Frontal cortex (tissue), 4 donors: ENCODE results near the gene CXorf65. TPM values are rescaled to one million over a fixed set of nuclear protein-coding genes. Genes with fewer than 3 reads are reported as not detected.

Source experiments
- DNase-seq, 2 donors: peaks; one replicate each; pipeline ENCODE4 v3.0.0; 2012; ENCODE audit warnings: low spot score in 2 of 2
- FAIRE-seq: peaks from 2 replicates; lab custom pipeline; 2012; peaks lifted over from hg19 to GRCh38; lab: Jason Lieb, UNC
- total RNA-seq: library from RNA; depleted of rRNA; stranded (reverse); fragments of >200 nt; gene quantifications from one replicate; pipeline ENCODE4 v1.2.3, GENCODE V29; 2014
- donor health status: control.
- donor health status: control.
- donor health status: control.

The CXorf65 gene
- total RNA-seq, 1 donor from 2014 or later: not detected

DNA sequence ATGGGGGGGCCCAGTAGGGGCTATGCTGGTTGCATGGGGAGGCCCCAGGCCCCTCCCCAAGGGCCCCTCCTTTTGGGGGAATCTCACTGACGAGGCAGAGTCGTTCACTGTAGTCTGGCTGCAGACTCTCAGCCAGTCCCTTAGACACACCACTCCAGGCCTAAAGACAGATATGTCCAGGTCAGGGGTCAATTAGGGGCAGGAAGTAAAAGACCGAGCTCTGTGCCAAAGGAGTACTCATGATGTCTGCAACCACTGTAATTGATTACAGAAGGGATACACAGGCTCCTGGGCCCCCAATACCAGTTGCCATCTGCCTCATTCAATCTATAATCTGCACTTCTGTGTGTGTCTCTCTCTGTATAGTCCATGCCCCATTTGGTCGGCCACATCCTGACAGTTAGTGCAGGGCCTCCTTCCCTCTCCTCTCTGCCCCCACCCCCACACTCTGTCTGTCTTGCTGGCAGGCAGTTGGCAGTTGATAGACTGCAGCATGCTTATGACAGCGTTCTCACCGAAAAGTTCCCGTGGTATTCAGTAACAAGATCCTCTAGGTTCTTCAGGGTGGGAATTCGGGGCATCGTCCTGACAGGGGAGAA lies 1.3 kb upstream of the CXorf65 start:
- FAIRE-seq (no peak), DNase-seq (no peak)

DNA sequence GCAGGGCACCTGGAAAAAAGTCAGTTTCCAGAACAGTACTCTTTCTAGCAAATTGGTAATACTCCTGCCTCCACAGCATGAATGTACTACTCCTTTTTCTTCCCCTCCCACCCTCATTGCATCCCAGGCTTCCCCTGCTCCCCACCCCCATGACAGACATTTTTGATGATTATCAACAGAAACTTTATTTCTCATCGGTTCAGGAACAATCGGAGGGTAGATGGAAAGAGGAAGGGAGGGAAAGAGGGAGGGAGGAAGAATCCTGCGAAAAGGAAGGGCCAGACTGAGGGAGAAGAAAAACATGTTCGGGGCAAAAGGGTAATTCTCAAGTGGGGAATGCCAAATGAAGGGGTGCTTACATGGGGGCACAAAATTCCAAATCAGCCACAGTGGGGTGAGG lies 705 bp upstream of the CXorf65 start:
- DNase-seq (no peak), FAIRE-seq (no peak)

GRCh38 chrX:71105628-71106027 lies 912 bp downstream of the CXorf65 start:
- DNase-seq: no peak
- no peak for FAIRE-seq

GRCh38 chrX:71103110-71103983 lies 3.2 kb downstream of the CXorf65 start:
- FAIRE-seq: no peak
- no peak for DNase-seq

- FAIRE-seq (no peak), DNase-seq (no peak)
These were observed 4.2 kb downstream of the CXorf65 start for GRCh38 chrX:71102292-71102691.

DNA sequence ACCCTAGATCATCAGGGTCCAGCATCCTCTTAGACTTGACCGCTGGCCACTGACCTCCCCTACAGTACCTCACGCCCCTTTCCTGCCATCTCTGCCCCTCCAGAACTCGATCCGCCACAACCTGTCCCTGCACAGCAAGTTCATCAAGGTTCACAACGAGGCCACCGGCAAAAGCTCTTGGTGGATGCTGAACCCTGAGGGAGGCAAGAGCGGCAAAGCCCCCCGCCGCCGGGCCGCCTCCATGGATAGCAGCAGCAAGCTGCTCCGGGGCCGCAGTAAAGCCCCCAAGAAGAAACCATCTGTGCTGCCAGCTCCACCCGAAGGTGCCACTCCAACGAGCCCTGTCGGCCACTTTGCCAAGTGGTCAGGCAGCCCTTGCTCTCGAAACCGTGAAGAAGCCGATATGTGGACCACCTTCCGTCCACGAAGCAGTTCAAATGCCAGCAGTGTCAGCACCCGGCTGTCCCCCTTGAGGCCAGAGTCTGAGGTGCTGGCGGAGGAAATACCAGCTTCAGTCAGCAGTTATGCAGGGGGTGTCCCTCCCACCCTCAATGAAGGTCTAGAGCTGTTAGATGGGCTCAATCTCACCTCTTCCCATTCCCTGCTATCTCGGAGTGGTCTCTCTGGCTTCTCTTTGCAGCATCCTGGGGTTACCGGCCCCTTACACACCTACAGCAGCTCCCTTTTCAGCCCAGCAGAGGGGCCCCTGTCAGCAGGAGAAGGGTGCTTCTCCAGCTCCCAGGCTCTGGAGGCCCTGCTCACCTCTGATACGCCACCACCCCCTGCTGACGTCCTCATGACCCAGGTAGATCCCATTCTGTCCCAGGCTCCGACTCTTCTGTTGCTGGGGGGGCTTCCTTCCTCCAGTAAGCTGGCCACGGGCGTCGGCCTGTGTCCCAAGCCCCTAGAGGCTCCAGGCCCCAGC lies 5.7 kb downstream of the CXorf65 start:
- no peak for FAIRE-seq
- no peak for DNase-seq

DNA sequence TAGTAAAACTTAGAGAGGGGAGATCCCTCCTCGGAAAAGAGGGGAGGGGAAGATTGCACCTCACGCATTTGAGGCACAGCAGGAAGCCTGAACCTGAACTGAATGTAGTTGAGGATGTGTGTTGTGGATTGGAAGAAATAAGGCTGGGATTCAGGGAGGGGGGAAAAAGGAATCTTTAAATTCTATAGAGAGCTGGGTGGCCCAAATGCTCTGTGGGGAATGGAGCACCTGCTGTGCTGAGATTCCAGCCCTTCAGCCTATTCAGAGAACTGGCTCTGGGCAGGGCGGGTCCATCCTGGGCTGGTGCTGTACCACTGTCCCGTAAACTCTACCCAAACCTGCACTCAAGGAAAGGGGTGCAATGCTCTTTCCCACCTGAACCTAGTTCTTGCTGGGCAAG lies 6.8 kb downstream of the CXorf65 start:
- no peak for FAIRE-seq
- DNase-seq: no peak

- no peak for FAIRE-seq
- DNase-seq: no peak
These were observed 7.5 kb downstream of the CXorf65 start for GRCh38 chrX:71098951-71099506.

- FAIRE-seq: no peak
- peak in 1 of 2 donors; percentile 30 for DNase-seq
These were observed 8.2 kb downstream of the CXorf65 start for GRCh38 chrX:71098302-71098701.

- FAIRE-seq: no peak
- DNase-seq: no peak
These were observed 9.8 kb downstream of the CXorf65 start for GRCh38 chrX:71096760-71097032.

- DNase-seq: peak in 1 of 2 donors; percentile 53
These were observed 10.4 kb downstream of the CXorf65 start for GRCh38 chrX:71095981-71096759.

GRCh38 chrX:71095555-71095980 lies 11.0 kb downstream of the CXorf65 start, which contains the start of gene FOXO4:
FOXO4 (plus strand) TSS chrX:71095851; CDS start chrX:71096529, 678 bp downstream.
- no peak for FAIRE-seq
- peak; percentile 72 to 86 for DNase-seq

More at GRCh38 chrX:71095981-71096759, 10.4 kb downstream of the CXorf65 start:
- FAIRE-seq: no peak

DNA sequence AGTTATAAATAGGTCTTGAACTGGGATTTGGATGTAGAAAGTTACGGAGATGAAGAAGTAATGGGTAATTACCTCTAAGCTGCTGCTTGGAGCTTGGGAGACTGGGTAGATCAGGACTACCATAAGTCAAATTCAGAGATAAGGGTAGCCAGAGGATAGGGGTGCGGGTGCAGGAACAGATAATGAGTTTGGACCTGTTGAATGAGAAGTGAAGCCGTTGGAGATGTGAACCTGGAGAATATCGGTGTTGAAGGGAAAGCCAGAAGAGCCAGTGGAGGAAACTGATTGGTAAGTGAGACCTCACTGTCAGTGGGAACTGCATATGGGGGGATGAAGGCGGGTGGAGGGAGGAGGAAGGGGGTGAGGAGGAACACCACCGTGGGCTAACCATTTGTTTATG lies 11.5 kb downstream of the CXorf65 start:
- FAIRE-seq: no peak

DNA sequence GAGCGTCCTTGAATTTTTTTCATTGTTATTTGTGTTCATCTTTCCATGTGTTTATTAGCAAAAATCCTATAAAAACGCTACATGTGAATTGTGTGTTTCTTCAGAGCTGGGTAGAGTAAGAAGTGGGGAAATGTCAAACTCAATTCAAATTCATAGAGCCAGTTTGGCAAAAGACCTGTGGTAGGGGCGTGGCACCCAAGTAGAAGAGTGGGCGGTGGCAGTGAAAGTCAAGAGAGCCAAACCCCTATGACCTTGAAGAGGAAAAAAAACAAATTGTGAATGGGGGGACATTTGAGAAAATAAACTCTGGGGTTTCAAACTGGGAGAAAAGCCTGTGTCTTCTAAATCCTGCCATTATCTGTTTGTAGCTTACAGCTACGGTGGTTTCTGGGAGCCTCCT lies 15.3 kb downstream of the CXorf65 start:
- FAIRE-seq: no peak
- DNase-seq: no peak

More for the DNA sequence above, 11.5 kb downstream of the CXorf65 start:
- no peak for DNase-seq

- DNase-seq (no peak), FAIRE-seq (no peak)
These were observed 20.6 kb downstream of the CXorf65 start for GRCh38 chrX:71085900-71086299.

DNA sequence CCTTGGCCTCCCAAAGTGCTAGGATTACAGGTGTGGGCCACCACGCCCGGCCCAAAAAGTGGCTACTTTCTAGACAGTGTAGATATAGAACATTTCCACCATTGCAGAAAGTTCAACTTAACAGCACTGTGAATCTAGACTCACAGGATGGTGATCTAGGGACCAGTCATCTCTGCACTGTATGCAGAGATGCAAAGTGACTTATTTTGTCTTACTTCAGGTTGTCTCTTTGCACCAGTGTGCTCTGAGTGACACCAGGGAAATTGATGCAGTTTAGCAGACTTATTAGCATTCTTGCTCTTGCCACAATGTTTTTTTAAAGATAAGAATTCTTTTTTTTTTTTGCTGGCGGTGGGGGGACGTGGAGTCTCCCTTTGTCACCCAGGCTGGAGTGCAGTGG lies 23.7 kb downstream of the CXorf65 start:
- FAIRE-seq (no peak), DNase-seq (no peak)

- DNase-seq (no peak), FAIRE-seq (no peak)
These were observed 24.4 kb downstream of the CXorf65 start for GRCh38 chrX:71082124-71082647.

GRCh38 chrX:71081330-71082123 lies 25.0 kb downstream of the CXorf65 start:
- FAIRE-seq (no peak), DNase-seq (no peak)
